Measurements from ENCODE around the gene PPP4C.
"Not testable (repeated sequence)": the region's sequence is repeated elsewhere in the genome, so short reads cannot be mapped to it uniquely, and the experiment has no call there.

The PPP4C gene

DNA sequence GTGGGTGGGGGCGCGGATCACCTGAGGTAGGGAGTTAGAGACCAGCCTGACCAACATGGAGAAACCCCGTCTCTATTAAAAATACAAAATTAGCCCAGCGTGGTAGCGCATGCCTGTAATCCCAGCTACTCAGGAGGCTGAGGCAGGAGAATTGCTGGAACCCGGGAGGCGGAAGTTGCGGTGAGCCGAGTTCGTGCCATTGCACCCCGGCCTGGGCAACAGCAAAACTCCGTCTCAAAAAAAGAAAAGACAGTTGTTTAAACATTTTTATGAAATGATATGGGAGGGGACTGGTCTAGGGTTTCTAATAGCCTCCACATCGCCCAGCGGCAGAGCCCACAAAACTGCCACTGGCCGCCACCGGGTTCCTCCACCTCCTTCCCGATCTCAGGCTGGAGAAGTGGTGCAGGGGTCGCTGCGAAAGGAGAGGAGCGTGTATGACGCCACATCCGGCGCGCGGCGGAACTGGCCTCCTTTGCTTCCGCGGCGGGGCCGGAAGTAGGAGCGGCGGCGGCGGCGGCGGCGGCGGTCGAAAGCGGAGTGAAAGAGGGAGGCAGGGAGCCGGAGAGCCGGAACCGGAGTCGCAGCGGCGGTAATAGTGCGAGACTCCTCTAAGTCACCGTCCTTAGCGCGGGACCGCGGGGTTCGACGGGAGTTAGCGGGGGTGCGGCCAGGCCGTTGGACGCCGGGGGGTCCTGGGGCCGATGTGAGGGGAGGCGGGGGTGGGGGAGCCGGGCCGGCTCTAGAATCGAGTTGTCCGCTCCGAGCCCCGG lies at the start of gene PPP4C:
Gene PPP4C (plus strand): TSS at position 492 of the 773 bp plus-strand sequence. CDS start 384 bp downstream, outside the sequence.
- FAIRE-seq, result no peak

DNA sequence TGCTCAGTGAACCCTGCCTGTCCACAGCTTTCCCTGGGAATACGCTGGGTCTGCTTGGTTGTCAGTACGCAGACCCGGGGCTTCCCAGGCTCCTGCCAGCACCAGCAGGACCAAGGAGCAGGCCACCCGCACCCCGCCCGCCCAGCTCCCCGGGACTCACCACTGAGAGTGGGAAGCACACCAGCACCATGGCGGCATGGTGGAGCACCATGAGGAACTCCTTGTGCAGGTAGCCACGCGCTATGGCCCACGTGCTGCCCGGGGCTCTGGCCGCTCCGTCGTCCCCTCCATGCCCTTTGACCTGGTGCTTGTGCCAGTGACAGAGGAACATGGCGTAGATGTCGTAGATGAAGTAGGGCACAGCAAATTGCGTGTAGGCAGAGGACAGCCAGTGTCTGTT lies 49.3 kb upstream of the PPP4C start:
- FAIRE-seq, result no peak

DNA sequence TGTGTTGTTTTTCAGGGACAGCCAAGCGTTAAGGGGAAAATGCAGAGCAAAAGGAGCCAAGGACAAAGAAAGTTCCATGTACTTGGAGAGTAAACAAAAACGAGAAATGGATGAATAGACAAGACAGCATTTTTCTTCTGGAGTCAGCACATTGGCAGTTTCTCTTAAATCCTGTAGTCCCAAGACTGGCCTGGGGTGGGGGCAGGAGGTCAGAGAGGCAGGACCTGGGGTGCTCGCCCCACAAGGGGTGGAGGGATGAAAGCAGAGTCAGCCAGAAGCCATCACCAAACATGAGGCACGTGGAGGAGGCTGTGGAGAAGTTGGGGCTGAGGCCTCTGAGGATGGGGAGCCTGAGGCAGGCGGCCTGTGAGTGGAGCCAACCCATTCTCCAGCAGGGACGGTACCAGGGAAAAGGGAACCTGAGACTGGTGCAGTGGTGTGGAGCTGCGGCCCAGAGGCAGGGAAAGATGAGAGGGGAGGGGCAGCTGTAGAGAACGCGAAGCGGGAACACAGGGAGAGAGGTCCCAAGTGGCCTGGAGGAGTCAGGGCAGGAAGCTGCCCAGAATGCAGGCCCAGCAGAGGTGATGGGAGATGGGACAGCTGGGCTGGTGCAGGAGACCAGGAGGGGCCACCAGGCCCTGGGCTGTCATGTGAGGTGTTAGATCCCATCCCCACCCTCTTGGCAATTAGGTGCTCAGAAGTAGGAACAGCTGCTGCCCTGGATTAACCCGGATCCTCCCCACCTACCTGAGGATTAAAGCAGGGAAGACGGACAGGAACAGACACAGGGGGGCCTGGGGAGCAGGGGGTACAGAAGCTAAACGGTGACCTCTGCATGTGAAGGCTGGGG lies 48.0 kb upstream of the PPP4C start:
- no peak for FAIRE-seq

DNA sequence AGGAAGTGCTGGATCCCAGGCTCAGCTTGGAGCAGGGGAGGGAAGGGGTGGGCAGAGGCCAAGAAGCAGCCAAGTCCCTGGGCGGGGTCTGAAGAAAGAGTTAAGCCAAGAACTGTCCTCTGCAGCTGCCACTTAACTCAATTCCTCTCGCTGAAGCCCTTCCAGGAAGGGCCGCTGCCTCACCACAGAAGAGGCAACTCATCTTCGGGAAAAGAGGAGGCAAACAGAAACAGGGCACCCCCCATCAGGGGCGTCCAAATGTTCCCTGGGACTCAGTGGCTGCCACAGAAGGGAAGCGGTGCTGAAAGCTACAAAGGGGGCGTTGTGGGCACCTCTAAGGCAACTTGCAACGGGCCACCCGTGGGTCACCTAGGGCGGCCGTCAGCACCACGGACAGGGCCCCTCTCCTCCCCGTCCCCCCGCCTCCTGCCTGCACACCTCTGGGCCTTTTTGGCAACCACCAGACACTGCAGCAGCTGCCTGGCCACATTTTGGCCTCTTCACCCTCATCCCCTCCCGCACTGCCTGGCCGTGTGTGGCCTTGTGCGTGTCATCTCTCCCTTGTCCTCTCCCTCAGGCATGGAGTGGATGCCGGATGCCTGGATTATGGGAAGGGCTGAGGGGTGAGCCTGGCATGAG lies 47.2 kb upstream of the PPP4C start:
- no peak for FAIRE-seq

DNA sequence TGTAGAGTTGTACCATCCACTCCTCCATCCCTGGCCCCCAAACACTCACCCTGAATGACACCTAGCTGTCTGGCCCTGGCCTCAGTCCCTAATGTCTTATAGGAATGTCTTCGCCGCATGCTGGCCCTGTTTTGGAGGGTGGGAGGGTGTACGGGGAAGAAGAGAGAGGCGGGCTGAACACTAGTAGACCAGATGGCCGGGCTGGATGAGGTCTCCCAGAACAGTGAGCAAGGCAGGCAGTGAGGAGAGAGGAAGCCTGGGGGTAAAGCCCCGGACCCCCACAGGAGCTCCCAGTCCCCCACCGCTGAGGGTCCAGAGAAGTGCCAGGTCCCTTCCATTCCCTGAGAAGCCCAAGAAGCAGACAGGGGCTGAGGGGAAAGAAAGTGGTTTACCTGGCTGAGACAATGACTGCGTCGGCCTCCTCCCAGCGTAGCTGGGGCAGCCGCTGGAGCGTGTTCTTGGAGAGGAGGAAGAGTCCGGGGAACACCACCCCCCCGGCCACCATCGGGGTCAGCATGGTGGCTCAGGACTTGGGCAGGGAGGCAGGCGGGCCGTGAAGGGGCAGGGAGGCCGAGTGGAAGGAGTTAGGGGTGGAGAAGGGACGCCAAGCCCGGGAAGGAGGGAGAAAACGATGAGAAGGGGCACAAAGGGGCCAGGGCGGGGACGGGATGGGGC lies 45.6 kb upstream of the PPP4C start:
- no peak for FAIRE-seq

DNA sequence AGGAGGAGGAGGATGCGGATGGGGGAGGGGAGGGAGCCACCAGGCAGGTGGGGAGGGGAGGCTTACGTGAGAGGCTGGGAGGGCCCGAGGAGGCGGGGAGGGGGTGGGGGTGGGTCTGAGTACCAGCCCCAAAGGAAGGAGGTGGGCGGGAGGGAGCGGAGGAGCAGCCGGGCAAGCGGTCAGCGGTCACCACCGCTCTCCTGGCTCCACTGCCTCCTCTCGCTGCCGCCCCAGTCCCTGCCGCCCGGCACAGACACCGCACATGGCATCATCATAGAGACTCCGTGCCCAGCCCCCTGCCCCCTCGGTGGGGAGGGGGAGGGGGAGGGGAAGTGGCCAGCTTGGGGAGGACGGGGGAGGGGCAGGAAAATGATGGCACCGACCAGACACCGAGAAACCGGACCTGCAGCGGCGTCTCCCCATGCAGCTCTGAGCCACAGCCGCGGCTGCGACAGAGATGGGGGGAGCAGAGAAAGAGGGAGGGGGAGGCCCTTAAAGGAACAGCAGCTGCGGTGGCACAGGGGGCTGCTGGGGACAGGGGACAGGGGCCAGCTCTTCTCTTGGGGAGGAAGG lies 44.9 kb upstream of the PPP4C start, which contains the start of gene TLCD3B:
Gene TLCD3B (minus strand): TSS at position 431 of the 573 bp plus-strand sequence. CDS start 744 bp downstream, outside the sequence.
- no peak for FAIRE-seq

DNA sequence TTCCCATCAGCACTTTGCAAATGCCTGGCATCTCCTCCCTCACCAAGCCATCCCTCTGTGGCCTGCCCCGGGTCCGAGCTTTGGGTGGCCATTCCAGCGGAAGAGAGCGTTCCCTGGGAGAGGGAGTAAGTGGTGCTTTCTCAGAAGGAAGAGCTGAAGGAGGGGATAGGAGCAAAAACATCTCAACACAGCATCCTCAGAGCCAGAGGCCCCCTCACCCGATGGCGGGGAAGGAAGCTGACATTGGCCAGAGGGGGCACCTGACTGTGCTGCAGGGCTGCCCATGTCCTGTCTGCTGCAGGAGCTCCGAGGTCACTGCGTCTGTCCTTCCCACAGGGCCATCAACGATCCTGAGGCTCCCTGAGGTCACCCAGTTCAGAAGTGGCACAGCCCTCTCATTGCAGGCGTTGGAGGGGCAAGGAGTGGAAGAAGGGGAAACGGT lies 44.3 kb upstream of the PPP4C start:
- FAIRE-seq, result no peak

DNA sequence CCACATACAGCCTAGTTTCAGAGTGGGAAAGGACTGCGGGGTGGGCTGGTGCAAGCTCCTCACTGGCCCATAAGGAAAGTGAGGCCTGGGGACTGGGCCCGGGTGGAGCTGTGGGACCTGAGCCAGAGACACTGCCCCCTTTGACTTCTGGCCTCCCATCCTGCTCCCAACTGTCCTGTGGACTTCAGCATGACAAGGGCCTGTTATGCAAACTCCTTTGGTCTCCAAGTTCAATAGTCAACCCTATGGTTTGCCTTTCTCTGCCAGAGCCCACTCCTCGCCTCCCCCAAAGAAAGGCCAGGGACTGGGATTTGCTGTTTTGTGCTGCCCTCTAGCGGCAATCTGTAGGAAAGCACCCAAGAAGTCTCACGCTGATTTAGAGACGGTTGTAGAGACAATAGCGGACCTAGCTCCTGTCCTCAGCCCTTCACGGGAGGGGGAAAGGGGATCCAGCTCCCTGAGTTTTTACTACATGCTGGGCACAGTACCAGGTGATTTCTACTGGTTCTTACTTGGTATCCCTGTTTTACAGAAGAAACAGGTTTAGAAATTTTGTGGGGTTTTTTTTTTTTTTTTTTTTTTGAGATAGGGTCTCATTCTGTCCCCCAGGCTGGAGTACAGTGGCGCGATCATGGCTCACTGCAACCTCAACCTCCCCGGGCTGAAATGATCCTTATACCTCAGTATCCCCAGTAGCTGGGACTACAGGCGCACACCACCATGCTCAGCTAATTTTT lies 43.5 kb upstream of the PPP4C start:
- FAIRE-seq, result no peak

DNA sequence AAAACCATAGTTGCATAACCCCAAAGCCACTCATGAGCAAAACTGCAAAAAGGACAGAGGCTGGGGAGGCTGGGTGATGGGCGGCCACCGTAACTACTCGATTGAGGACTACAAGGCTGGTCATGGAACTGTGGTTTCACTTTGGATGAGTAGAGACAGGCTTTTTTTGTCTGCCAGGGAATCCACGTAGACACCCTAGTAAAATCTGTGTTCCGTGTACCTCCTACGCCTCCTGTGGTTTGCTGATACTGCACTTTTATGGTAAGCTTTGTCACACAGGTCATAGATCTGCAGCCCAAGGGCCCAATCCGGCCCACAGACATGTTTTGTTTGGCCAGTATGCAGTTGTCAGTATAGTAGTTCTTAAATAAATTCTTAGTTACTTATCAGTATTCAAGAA lies 42.5 kb upstream of the PPP4C start:
- FAIRE-seq, result no peak

DNA sequence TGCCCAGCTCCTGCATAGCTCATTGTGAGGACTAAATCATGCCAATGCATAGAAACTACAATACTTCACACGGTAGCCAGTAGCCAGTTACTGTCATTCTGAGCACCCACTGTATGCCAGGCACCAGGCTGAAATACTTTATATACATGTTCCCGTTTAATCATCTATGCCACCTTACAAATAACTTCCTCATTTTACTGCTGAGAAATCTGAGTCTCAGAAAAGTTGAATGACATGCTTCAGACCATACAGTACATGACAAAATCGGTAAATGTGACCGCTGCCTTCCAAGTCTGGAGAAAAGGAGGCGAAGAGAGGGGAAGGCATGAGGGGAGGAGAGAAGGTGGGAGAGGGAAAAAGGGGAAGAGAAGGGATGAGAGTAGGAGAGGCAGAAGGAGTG lies 35.6 kb upstream of the PPP4C start:
- FAIRE-seq, result no peak

DNA sequence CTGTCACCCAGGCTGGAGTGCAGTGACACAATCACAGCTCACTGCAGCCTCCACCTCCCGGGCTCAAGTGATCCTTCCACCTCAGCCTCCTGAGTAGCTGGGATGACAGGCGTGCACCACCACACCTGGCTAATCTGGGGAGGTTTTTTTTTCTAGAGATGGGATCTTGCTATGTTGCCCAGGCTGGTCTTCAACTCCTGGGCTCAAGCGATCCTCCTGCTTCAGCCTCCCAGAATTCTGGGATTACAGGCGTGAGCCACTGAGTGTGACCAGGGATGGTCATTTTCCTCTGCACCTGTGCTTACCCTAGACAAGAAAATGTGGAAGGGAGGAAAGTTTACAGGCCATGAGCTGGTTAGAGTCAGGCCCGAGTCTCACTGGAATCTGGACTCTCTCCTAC lies 35.1 kb upstream of the PPP4C start:
- not testable (repeated sequence) for FAIRE-seq

DNA sequence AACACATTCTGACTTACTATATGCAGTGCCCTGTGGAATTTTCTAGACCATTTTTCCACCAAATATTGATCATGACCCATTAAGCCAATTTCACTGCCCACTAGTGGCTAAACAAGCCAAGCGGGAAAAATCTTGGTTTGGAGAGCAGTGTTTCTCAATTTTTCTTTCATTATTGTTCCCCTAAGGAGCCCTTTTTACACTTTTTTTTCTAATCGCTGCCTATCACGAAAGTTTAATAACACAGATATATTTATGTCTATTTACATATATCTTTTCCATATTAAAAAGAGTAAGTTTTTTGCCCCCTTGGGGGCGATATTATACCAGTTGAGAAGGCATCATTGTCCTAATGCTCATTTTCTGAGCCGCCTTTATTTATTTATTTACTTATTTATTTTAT lies 34.0 kb upstream of the PPP4C start:
- peak; percentile 76 for FAIRE-seq

DNA sequence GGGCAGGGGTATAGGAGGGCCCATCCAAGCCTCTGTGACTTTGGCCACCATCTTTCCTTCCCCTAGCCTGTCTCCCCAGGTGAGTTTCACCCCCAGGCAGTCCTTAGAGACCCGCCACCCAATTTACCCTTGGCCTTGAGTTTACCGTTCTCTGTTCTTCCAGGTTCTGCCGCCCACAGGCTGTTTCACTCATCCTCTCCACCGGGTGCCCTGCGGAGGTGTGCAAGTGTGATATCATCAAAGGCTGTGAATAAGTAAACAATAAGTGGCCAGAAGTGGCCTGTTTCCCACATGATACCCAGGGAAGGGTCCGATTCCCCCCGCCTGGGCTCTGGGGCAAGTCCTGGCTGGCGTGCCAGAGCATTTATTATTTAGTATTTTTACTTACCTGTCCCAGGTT lies 29.6 kb upstream of the PPP4C start:
- FAIRE-seq, result no peak

DNA sequence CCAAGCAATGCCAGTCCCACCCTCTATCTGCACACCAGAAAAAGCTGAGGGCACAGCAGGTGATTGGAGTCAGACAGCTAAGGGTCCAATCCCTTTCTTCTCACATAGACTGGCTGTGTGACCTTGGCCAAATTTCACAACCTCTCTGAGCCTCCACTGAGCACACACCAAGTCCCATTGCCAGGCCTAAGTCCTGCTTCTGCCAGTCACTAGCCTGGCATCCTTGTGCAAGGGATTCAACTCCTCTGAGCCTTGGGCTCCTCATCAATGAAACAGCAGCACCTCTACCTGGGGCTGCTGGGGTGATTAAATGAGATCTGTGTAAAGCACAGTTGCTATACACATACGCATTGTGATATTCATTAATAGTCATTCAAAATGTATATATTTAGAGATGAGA lies 29.2 kb upstream of the PPP4C start:
- no peak for FAIRE-seq

DNA sequence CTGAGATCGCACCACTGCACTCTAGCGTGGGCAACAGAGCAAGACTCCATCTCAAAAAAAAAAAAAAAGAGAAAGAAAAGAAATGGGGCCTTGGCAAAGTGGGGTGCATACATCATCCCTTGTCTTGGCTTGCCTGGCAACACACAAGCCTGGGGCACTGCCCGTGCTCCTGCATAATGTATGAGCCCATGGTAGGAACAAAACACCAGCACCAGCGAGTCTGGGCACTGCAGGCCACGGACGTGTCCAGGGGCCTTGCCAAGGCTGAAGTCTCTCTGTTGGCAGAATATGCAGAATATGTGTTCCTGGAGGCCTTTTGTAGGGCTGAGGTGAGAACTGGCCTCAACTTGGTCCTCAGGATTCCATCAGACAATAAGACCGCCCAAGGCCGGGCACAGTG lies 25.9 kb upstream of the PPP4C start:
- no peak for FAIRE-seq

DNA sequence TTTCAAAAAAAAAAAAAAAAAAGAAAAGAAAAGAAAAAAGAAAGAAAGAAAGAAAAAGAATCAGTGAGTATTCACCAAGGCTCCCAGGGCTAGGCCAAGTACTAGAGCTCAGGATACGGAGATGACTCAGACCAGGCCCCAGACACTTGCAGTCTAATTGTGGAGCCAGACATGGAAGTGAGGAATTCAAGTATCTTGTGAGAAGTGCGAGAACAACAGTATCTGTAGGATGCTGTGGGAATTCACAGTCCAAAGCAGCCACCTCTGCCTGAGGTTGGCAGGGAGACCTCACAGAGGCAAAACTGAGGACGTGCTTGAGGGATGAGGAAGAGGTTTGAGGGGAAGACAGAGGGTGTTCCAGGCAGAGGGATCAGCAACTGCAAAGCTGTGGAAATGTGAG lies 24.3 kb upstream of the PPP4C start:
- FAIRE-seq, result no peak

DNA sequence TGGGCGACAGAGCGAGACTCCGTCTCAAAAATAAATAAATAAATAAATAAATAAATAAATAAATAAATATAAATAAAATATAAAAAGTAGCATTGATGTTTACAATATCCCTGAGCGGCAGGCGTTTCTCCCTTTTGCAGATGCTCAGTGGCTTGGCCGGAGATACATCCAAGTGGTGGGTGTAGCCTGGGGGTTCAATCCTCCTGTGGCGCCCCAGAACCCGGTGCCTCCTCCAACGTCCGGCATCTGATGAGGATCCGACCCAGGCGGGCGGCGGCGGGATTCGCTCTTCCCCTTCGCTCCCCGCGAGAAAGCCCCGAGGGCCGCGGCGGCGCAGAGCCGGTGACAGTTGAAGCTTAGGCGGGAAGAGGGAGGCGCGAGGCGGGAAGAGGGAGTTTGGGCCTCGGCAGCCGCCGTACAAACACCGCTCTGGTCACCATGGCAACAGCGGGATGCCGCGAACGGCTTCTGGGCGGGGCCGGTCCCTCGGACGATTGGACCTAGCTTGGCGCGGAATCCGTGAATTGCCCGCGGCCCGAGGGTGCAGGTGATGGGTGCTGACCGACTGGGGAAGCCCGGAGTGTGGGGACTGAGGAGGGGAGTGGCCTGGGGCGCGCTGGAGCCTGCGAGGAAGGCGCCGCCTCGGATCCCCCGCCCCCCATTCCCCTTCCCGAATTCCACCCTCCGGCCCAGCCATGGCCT lies 23.0 kb upstream of the PPP4C start:
- FAIRE-seq, result no peak

DNA sequence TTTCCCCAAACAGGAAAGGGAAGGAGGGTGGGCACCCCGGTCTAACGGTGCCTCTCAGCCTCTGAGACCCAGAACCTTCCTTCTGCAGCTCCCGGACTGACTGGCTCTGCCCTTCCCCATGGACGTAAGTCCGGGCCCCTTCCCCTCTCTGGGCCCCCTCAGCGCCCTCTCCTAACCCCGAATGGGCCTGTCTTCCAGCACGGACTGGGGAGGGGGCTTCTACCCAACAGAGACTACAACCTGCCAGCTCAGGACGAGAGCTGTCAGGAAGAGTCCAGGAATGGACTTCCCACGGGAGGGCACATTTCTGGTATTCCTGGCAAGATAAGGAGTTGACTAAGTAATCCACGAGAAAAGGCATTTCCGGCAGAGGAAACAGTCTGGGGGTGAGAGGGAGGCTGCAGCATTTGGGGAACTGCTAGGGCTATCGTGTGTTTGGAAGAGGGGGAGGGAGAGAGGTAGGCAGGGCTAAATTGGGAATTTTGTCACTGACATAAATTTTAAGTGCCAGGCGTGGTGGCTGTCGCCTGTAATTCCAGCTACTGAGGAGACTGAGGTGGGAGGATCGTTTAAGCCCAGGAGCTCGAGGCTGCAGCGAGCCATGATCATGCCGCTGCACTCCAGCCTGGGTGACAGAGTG lies 22.3 kb upstream of the PPP4C start:
- no peak for FAIRE-seq

DNA sequence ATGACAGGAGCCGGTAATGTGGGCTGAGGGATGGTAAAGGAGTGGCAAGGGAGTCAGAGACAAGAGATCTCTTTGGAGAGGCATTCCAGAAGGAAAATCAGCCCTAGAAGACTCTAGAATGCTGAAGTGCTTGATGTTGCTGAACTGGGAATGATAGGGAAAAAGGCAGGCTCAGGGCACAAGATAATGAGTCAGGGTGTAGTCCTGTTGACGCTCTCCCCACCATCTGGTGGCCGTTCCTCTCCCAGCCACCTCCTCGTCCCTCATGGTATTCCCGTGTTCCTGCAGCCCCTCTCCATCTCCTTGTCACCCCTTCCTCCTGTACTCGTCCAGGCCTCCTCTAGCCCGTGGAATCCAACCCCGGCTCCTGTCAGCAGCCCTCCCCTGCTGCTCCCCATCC lies 21.3 kb upstream of the PPP4C start:
- no peak for FAIRE-seq

DNA sequence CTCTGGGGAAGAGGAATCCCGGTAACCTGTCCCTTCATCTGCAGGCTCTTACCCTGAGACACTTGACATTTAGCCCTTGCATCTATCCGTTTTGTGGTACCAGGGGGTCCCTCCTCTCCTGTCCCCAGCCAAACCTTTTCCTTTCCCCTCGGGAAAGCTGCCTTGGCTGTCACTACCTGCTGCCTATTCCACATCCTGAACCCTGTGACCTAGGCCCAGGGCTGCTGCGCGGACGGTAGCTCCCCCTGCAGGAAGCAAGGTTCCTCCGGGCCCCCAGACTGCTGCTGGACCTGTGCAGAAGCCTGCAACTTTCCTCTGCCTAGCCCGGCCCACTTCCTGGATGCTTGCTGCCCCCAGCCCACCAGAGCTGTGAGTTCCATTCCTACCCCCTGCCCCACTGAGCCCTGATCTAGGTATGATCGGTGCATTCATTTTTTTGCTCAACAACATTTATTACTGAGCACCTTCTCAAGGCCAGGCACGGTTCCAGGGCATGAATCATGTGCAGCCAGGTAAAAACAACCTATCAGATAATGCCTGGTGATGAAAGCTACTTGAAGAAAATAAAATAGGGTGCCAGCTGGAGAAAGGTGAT lies 20.7 kb upstream of the PPP4C start:
- FAIRE-seq, result no peak

All from TTC549 (cell line).